Immature natural killer cell (primary cell): ENCODE results near the gene NCAM2. TPM values are rescaled to one million over a fixed set of nuclear protein-coding genes. Genes with fewer than 3 reads are reported as not detected.
"Not testable (repeated sequence)": the region's sequence is repeated elsewhere in the genome, so short reads cannot be mapped to it uniquely, and the experiment has no call there.

Experiments used
- DNase-seq, 3 donors: peaks; one replicate each; pipeline ENCODE4 v3.0.0; 2022; ENCODE audit warnings: mixed read lengths in 1 of 3
- H3K27ac Mint-ChIP-seq, 6 donors: one replicate each; pipeline ENCODE4 v1.8.0; 2020; ENCODE audit warnings: mixed read lengths in 6 of 6, mild to moderate bottlenecking in 5 of 6, inconsistent platforms in 4 of 6, moderate library complexity in 3 of 6
- H3K27me3 Mint-ChIP-seq, 3 donors: one replicate each; pipeline ENCODE4 v1.8.0; 2020 to 2021; ENCODE audit warnings: low read depth in 3 of 3, mild to moderate bottlenecking in 3 of 3, mixed read lengths in 3 of 3, moderate library complexity in 3 of 3, inconsistent platforms in 1 of 3
- H3K36me3 Mint-ChIP-seq, 3 donors: one replicate each; pipeline ENCODE4 v1.8.0; 2020; ENCODE audit warnings: mixed read lengths in 3 of 3, inconsistent platforms in 2 of 3, mild to moderate bottlenecking in 2 of 3
- H3K4me1 Mint-ChIP-seq, 2 donors: one replicate each; pipeline ENCODE4 v1.8.0; 2020; ENCODE audit warnings: inconsistent platforms in 2 of 2, mild to moderate bottlenecking in 2 of 2, mixed read lengths in 2 of 2, moderate library complexity in 1 of 2
- H3K4me3 Mint-ChIP-seq, 5 donors: one replicate each; pipeline ENCODE4 v1.8.0; 2020; ENCODE audit warnings: mild to moderate bottlenecking in 5 of 5, mixed read lengths in 5 of 5, inconsistent platforms in 3 of 5, moderate library complexity in 3 of 5
- H3K9me3 Mint-ChIP-seq, 6 donors: one replicate each; pipeline ENCODE4 v1.8.0; 2020; ENCODE audit warnings: mild to moderate bottlenecking in 6 of 6, mixed read lengths in 6 of 6, inconsistent platforms in 4 of 6, moderate library complexity in 3 of 6
- polyA plus RNA-seq, 3 donors: library from polyadenylated mRNA; unstranded; fragments of 300-500 nt; fragmentation: Illumina TruSeq; gene quantifications; one replicate each; pipeline ENCODE4 v1.2.3, GENCODE V29; 2021

The NCAM2 gene
- polyA plus RNA-seq, 3 donors from 2014 or later = 0.55 TPM; not detected in 2

DNA sequence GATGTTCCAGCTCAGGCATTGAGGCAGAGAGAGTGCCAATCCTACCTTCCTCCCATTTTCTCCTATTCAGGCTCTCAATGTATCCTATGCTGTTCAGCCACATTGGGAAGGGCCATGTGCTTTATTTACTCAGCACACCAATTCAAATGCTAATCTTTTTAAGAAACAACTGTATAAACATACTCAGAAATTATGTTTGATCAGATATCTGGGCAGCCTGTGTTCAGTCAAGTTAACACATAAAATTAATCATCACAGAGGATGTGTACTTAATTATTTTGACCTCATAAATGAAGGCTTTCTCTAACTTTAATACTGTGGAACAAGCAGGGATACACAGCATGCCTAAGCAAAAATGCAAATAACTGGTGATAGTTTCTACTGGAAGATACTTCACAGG, 149.8 kb downstream of the NCAM2 start:
- no peak for DNase-seq
- Mint-ChIP-seq H3K36me3 (peaks cover 0 to 4% (median 0%) of the 10 kb centered on the region in 3 donors), H3K27ac (no peak overlapping the region), H3K9me3 (peaks cover 0 to 13% (median 8%) of the 10 kb centered on the region in 6 donors), H3K27me3 (no peaks in the 10 kb centered on the region), H3K4me3 (no peak overlapping the region), H3K4me1 (no peaks in the 10 kb centered on the region)

DNA sequence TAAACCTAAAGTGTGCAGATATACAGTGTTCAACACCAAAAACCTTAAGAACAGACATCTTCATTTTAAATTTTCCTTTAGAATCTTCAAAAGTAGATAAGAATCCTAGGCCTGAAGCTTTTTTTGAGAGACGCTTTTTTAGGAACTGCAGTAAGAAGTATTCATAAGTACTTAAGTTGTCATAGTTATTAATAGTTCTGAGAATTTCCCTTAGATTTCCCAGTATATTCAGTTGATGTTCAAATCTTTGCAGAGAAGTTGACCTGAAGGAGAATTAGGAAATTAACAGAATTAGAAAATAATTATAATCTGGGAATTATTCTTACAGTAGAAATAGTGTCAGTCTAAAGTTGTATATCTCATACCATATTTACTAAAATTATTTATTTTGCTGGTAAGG, 150.3 kb downstream of the NCAM2 start:
- Mint-ChIP-seq H3K36me3 (peaks cover 0 to 4% (median 0%) of the 10 kb centered on the region in 3 donors), H3K9me3 (peaks cover 0 to 17% (median 6%) of the 10 kb centered on the region in 6 donors), H3K4me1 (no peaks in the 10 kb centered on the region), H3K27ac (no peak overlapping the region), H3K27me3 (no peaks in the 10 kb centered on the region), H3K4me3 (no peak overlapping the region)
- no peak for DNase-seq

- not testable (repeated sequence) for H3K4me1 Mint-ChIP-seq, DNase-seq, H3K36me3 Mint-ChIP-seq, H3K4me3 Mint-ChIP-seq, H3K27ac Mint-ChIP-seq, H3K27me3 Mint-ChIP-seq
- H3K9me3 Mint-ChIP-seq = peaks cover 0 to 18% (median 5%) of the 10 kb centered on the region in 6 donors
Measured at GRCh38 chr21:21149445-21149844, 151.2 kb downstream of the NCAM2 start.

DNA sequence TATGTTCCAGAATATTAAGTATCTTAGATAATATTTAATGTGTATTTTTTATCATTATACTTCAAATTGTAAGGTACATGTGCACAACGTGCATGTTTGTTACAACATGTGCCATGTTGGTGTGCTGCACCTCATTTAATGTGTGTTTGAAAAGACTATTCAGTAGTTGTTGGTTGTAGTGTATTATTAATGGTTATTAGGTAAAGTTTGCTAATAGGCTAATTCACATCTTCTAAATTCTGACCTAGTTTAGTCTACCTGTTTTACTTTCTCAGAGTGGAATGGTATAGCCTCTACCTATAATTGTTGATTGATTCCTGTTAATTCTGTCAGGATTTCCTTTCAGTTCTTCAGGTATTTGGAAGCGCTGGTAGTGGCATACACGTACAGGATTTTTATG, 153.0 kb downstream of the NCAM2 start:
- Mint-ChIP-seq H3K36me3 (no peaks in the 10 kb centered on the region), H3K4me1 (no peaks in the 10 kb centered on the region), H3K4me3 (no peak overlapping the region), H3K27me3 (no peaks in the 10 kb centered on the region), H3K27ac (no peak overlapping the region), H3K9me3 (peaks cover 0 to 8% (median 3%) of the 10 kb centered on the region in 6 donors)
- DNase-seq = no peak

DNA sequence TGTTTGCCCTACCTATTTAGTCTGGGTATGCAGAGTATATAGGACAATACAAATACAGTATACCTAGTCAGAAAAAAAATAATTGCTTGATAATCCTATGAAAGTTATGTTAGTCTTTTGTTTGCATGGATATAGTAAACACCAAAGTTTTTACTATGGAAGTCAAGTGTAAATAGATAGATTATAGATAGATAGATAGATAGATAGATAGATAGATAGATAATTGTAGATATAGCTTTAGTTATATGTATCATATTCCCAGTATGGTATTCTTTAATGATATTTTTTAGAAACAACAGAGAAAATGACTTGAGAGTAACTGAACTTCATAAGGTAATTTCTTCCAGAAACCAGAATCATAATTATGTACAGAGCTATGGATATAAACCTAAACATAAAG, 158.2 kb downstream of the NCAM2 start:
- DNase-seq = no peak
- H3K4me1 Mint-ChIP-seq = no peaks in the 10 kb centered on the region
- H3K27me3 Mint-ChIP-seq = no peaks in the 10 kb centered on the region
- no peak overlapping the region for H3K27ac Mint-ChIP-seq
- no peak overlapping the region for H3K4me3 Mint-ChIP-seq
- H3K36me3 Mint-ChIP-seq = no peaks in the 10 kb centered on the region
- H3K9me3 Mint-ChIP-seq = peaks cover 0 to 8% (median 2%) of the 10 kb centered on the region in 6 donors

- Mint-ChIP-seq H3K4me1 (no peaks in the 10 kb centered on the region), H3K4me3 (no peak overlapping the region), H3K9me3 (peaks cover 0 to 8% (median under 1%) of the 10 kb centered on the region in 6 donors), H3K36me3 (no peaks in the 10 kb centered on the region), H3K27me3 (no peaks in the 10 kb centered on the region), H3K27ac (no peak overlapping the region)
- no peak for DNase-seq
Measured at GRCh38 chr21:21156957-21157356, 158.7 kb downstream of the NCAM2 start.

- Mint-ChIP-seq H3K4me3 (no peak overlapping the region), H3K36me3 (no peaks in the 10 kb centered on the region), H3K27me3 (no peaks in the 10 kb centered on the region), H3K9me3 (peaks cover 0 to 3% (median under 1%) of the 10 kb centered on the region in 6 donors), H3K27ac (no peak overlapping the region), H3K4me1 (peaks cover 0 to 4% of the 10 kb centered on the region in 2 donors)
- no peak for DNase-seq
Measured at GRCh38 chr21:21158376-21158918, 160.2 kb downstream of the NCAM2 start.

- peaks cover 0 to 2% (median 0%) of the 10 kb centered on the region in 6 donors for H3K9me3 Mint-ChIP-seq
- no peaks in the 10 kb centered on the region for H3K27me3 Mint-ChIP-seq
- no peaks in the 10 kb centered on the region for H3K36me3 Mint-ChIP-seq
- no peak for DNase-seq
- no peak overlapping the region for H3K4me3 Mint-ChIP-seq
- H3K4me1 Mint-ChIP-seq = peaks cover 0 to 9% of the 10 kb centered on the region in 2 donors
- no peak overlapping the region for H3K27ac Mint-ChIP-seq
Measured at GRCh38 chr21:21159253-21159899, 161.2 kb downstream of the NCAM2 start.

GRCh38 chr21:21162786-21163185, 164.6 kb downstream of the NCAM2 start:
- H3K27ac Mint-ChIP-seq = no peak overlapping the region
- no peaks in the 10 kb centered on the region for H3K36me3 Mint-ChIP-seq
- no peak overlapping the region for H3K4me3 Mint-ChIP-seq
- peaks cover 0 to 3% (median 0%) of the 10 kb centered on the region in 6 donors for H3K9me3 Mint-ChIP-seq
- no peak for DNase-seq
- H3K27me3 Mint-ChIP-seq = peaks cover 0 to 2% (median 0%) of the 10 kb centered on the region in 3 donors
- peaks cover 0 to 9% of the 10 kb centered on the region in 2 donors for H3K4me1 Mint-ChIP-seq

GRCh38 chr21:21163904-21164303, 165.7 kb downstream of the NCAM2 start:
- no peaks in the 10 kb centered on the region for H3K36me3 Mint-ChIP-seq
- H3K4me1 Mint-ChIP-seq = peaks cover 0 to 9% of the 10 kb centered on the region in 2 donors
- peak; percentile 7 to 41 (median 22) for DNase-seq
- no peak overlapping the region for H3K4me3 Mint-ChIP-seq
- peaks cover 0 to 2% (median 0%) of the 10 kb centered on the region in 3 donors for H3K27me3 Mint-ChIP-seq
- no peak overlapping the region for H3K27ac Mint-ChIP-seq
- peaks cover 0 to 3% (median 0%) of the 10 kb centered on the region in 6 donors for H3K9me3 Mint-ChIP-seq

GRCh38 chr21:21165063-21165645, 166.9 kb downstream of the NCAM2 start:
- DNase-seq = no peak
- Mint-ChIP-seq H3K36me3 (no peaks in the 10 kb centered on the region), H3K9me3 (peaks cover 0 to 3% (median 0%) of the 10 kb centered on the region in 6 donors), H3K4me1 (peaks cover 0 to 9% of the 10 kb centered on the region in 2 donors), H3K27me3 (peaks cover 0 to 2% (median 0%) of the 10 kb centered on the region in 3 donors), H3K27ac (no peak overlapping the region), H3K4me3 (no peak overlapping the region)

DNA sequence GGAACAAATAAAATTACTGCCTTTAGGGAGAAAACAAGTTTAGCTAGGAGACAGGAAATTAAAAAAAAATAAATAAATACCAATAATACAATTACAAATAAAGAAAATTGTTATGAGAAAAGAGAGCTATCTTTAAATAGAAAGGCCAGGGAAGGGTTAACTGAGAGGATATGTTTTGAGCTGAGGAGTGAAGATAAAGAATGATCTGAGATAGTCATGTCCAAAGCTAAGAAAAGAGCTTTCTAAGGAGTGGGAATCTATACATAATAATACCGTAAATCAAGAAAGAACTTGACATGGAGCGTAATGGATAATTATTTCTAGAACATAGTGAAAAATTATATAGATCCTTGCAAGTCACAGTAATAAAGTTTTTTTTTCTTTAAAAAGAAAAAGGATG, 176.5 kb downstream of the NCAM2 start:
- Mint-ChIP-seq H3K4me1 (peaks cover 12 to 17% of the 10 kb centered on the region in 2 donors), H3K36me3 (no peaks in the 10 kb centered on the region), H3K9me3 (peaks cover 0 to 9% (median 0%) of the 10 kb centered on the region in 6 donors), H3K27me3 (peaks cover 0 to 1% (median 0%) of the 10 kb centered on the region in 3 donors), H3K4me3 (peak overlapping the region in 1 of 5 donors; percentile 4), H3K27ac (no peak overlapping the region)
- DNase-seq = no peak

DNA sequence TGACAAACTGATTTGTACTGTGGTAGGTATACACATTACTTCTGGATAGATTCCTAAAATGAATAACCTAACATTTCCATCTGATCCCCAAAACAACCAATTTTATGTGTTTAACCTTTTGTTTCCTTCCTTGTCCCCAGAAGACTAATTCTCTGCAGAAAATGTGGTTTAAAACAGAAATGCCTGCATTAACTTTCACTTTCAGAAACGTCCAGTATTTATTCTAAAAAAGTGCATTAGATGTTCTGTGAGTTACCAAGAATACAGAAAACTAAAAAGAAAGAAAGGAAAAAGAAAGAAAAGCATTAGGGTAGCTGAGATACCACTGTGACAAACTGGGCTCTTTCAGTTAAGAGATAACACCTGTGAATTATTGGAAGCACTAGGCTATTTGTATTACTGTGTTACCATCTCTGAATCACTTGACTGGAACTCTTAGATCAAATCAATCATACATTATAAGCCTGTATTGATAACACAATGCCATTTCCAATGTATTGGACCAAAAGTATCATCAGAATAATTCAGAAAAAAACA, 177.7 kb downstream of the NCAM2 start:
- peaks cover 0 to 9% (median 0%) of the 10 kb centered on the region in 6 donors for H3K9me3 Mint-ChIP-seq
- peak overlapping the region in 4 of 6 donors; percentile 24 to 51 (median 32) for H3K27ac Mint-ChIP-seq
- peaks cover 12 to 17% of the 10 kb centered on the region in 2 donors for H3K4me1 Mint-ChIP-seq
- no peaks in the 10 kb centered on the region for H3K27me3 Mint-ChIP-seq
- H3K4me3 Mint-ChIP-seq = peak overlapping the region; percentile 13 to 67 (median 54)
- no peaks in the 10 kb centered on the region for H3K36me3 Mint-ChIP-seq
- no peak for DNase-seq

- no peak for DNase-seq
- H3K36me3 Mint-ChIP-seq = no peaks in the 10 kb centered on the region
- H3K27me3 Mint-ChIP-seq = no peaks in the 10 kb centered on the region
- H3K27ac Mint-ChIP-seq = no peak overlapping the region
- H3K9me3 Mint-ChIP-seq = peaks cover 0 to 9% (median 0%) of the 10 kb centered on the region in 6 donors
- no peak overlapping the region for H3K4me3 Mint-ChIP-seq
- peaks cover 12 to 17% of the 10 kb centered on the region in 2 donors for H3K4me1 Mint-ChIP-seq
Measured at GRCh38 chr21:21177353-21177986, 179.3 kb downstream of the NCAM2 start.
